GM21529 (cell line): Measurements from ENCODE around the gene TMEM255B.
"Not testable (repeated sequence)": the region's sequence is repeated elsewhere in the genome, so short reads cannot be mapped to it uniquely, and the experiment has no call there.

Source experiments
- ATAC-seq: cut with Tn5 transposase; IDR thresholded peaks from one replicate; pipeline ENCODE4 v1.9.1; 2021; ENCODE audit not compliant: unreplicated experiment

Gene TMEM255B

GRCh38 chr13:113758651-113759524 is at the start of gene TMEM255B:
Gene TMEM255B (plus strand): TSS chr13:113759226. CDS start chr13:113759270, 44 bp downstream.
- ATAC-seq: peak; percentile 92

DNA sequence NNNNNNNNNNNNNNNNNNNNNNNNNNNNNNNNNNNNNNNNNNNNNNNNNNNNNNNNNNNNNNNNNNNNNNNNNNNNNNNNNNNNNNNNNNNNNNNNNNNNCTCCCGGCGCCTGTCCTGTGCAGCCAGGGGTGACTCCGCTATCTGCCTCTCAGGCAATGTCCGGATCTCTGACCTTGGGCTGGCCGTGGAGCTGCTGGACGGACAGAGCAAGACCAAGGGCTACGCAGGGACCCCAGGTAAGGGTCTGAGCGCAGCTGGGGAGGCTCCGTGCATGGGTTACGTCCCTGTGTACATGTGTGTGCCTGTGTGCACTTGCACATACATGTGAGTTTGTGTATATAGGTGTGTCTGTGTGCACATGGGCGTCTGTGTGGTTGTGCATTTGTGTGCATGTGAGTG is 36.1 kb upstream of the TMEM255B start:
- no peak for ATAC-seq

- ATAC-seq: no peak
These were observed 35.5 kb upstream of the TMEM255B start for GRCh38 chr13:113723410-113724015.

DNA sequence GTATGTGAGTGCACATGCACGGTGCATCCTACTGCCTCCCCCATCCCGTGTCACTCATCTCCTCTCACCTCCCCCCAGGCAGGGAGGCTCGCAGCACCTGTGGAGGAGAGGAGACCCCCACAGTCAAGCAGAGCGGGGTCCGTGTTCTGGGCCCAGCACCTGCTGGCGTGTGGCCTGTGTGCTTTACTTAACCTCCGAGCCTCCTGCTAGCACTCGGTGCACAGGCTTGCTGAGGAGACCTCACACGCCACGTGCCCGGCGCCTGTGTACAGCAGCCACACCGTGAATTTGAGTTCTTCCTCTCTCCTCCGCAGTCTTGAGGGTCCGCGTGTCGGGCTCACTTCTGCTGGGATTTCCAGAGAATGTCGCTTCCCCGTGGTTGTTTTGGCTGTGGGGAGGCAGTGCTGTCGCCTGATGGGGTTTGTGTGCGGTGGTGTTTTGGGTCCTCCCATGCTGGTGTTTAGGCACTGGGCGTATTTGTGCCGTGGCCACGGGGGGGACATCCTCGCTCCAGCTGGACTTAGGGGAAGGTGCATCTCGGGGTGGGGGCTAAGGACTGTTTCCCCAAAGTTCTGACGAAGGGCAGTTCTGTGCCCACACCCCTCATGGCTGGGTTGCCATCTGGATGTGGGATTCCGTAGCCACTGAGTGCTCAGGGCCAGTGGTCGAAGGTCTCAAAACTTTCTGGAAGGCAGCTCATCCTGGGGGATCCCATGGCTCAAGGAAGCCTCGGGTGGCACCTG is 34.8 kb upstream of the TMEM255B start:
- no peak for ATAC-seq

DNA sequence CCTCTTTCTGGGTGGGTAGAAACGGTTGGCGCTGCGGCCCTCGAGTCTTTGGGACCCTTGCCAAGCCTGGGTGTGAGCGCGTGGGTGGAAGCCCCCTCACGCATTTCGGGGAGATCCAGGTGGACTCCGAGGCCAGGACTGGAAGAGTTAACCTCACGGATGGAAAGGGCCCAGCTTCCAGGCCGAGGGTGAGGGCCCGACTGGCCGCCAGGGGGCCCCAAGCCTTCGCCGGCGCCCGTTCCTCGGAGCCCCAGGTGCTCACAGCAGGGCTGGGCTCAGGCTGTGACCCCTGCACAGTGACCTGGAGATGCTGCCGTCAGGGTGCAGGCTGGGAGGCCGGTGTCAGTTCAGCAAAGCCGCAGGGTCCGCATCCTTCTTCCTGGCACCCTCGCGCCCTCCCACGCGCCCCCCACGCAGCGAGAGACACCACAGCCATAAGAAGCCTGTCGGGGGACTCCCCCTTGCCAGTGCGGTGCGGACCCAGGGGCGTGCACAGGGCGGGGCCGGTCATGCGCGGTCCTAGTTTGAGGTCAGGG is 34.2 kb upstream of the TMEM255B start:
- peak; percentile 93 for ATAC-seq

DNA sequence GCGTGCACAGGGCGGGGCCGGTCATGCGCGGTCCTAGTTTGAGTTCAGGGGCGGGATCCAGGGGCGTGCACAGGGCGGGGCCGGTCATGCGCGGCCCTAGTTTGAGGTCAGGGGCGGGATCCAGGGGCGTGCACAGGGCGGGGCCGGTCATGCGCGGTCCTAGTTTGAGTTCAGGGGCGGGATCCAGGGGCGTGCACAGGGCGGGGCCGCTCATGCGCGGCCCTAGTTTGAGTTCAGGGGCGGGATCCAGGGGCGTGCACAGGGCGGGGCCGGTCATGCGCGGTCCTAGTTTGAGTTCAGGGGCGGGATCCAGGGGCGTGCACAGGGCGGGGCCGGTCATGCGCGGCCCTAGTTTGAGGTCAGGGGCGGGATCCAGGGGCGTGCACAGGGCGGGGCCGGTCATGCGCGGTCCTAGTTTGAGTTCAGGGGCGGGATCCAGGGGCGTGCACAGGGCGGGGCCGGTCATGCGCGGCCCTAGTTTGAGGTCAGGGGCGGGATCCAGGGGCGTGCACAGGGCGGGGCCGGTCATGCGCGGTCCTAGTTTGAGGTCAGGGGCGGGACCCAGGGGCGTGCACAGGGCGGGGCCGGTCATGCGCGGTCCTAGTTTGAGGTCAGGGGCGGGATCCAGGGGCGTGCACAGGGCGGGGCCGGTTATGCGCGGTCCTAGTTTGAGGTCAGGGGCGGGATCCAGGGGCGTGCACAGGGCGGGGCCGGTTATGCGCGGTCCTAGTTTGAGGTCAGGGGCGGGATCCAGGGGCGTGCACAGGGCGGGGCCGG is 33.5 kb upstream of the TMEM255B start:
- not testable (repeated sequence) for ATAC-seq

- not testable (repeated sequence) for ATAC-seq
These were observed 32.8 kb upstream of the TMEM255B start for GRCh38 chr13:113726106-113726821.

- ATAC-seq: no peak
These were observed 32.0 kb upstream of the TMEM255B start for GRCh38 chr13:113726961-113727411.

GRCh38 chr13:113728571-113729054 is 30.4 kb upstream of the TMEM255B start:
- no peak for ATAC-seq

GRCh38 chr13:113729187-113730019 is 29.6 kb upstream of the TMEM255B start:
- ATAC-seq: no peak

DNA sequence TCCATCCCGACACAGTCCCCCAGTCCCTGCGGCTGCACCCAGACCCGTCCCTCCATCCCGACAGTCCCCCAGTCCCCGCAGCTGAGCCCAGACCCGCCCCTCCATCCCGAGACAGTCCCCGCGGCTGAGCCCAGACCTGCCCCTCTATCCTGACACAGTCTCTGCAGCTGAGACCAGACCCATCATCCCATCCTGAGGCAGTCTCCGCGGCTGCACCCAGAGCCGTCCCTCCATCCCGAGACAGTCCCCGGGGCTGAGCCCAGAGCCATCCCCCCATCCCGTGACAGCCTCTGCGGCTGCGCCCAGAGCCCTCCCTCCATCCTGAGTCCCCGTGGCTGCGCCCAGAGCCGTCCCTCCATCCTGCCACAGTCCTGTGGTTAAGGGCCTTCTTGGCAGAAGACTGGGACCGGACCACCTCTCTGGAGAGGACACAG is 28.8 kb upstream of the TMEM255B start:
- no peak for ATAC-seq

DNA sequence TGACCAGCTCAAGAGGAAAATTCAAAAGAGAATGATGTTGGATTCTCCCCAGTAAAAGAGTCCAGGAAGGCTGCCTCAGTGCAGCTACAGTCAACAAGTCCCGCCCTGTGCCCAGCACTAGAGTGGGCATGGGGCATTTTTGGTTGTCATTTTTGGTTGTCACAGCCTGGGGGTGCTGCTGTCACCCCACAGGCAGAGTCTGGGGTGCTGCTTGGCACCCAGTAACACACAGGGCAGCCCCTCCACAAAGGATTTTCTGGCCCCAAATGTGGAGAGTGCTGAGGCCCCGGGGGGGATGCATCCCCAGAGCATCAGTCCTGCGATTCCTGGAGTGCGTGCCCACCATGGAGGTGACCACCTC is 28.2 kb upstream of the TMEM255B start:
- ATAC-seq: no peak

GRCh38 chr13:113731192-113732175 is 27.5 kb upstream of the TMEM255B start:
- ATAC-seq: no peak

DNA sequence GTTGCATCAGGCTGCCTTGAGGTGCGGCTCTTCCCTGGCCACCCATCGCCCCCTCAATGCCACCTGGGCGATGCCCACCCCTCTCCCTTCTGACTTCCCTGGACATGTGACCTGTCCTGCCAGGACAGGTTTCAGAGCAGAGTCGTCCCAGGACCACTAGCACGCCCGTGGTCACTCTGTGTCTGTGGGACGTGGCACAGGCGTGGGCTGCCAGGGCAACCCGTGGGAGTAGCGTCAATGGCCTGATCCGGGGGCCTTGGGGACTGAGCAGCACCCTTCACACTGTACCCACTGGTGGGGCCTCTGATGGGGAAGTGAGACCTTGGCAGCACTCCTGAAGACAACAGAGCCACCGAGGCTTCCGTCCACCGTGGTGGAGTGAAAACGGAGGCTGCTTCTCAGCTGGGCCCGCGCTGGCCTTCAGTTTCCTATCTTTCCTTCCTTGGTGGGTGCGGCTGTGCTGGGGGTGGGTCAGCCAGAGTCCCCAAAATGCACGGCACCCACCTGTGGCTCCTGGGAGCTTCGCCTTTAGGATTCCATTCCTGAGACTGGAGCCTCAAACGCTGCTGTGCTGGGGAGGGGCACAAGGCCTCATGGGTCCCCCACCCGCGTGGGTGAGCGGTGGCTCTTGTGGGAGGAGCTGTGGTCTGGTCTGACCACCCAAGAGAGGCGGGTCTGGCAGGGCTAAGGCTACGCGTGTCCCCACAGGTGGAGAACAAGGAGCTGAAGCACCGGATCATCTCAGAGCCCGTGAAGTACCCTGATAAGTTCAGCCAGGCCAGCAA is 26.7 kb upstream of the TMEM255B start:
- ATAC-seq: no peak

- no peak for ATAC-seq
These were observed 25.8 kb upstream of the TMEM255B start for GRCh38 chr13:113732961-113733950.
